Measurements from ENCODE around the gene SLC25A36. TPM values are rescaled to one million over a fixed set of nuclear protein-coding genes. Genes with fewer than 3 reads are reported as not detected.

Gene SLC25A36
- total RNA-seq, 6 experiments from 2014 or later = 30.3 to 32.4 (median 30.9) TPM

GRCh38 chr3:140903196-140903595, 38.4 kb upstream of the SLC25A36 start:
- no peak for TF ChIP-seq CTCF (IDR thresholded peaks at IDR 0.05)
- Mint-ChIP-seq H3K27me3 (ENCODE audit: insufficient read depth) (peaks cover 6% of the 10 kb centered on the region; the same call in 1 of the 2 replicates), H3K9me3 (no peaks in the 10 kb centered on the region), H3K27ac (no peak overlapping the region), H3K36me3 (ENCODE audit: low read depth) (no peaks in the 10 kb centered on the region), H3K4me3 (no peak overlapping the region), H3K4me1 (ENCODE audit: low read depth) (peaks cover 7% of the 10 kb centered on the region)
- DNase-seq = no peak

- TF ChIP-seq CTCF (IDR thresholded peaks at IDR 0.05) = no peak
- peaks cover 6% of the 10 kb centered on the region; the same call in 1 of the 2 replicates for H3K27me3 Mint-ChIP-seq (ENCODE audit: insufficient read depth)
- no peaks in the 10 kb centered on the region for H3K9me3 Mint-ChIP-seq
- no peak overlapping the region for H3K27ac Mint-ChIP-seq
- no peaks in the 10 kb centered on the region for H3K4me1 Mint-ChIP-seq (ENCODE audit: low read depth)
- DNase-seq = no peak
- no peak overlapping the region for H3K4me3 Mint-ChIP-seq
- no peaks in the 10 kb centered on the region for H3K36me3 Mint-ChIP-seq (ENCODE audit: low read depth)
These were observed 37.1 kb upstream of the SLC25A36 start for GRCh38 chr3:140904521-140904920.

DNA sequence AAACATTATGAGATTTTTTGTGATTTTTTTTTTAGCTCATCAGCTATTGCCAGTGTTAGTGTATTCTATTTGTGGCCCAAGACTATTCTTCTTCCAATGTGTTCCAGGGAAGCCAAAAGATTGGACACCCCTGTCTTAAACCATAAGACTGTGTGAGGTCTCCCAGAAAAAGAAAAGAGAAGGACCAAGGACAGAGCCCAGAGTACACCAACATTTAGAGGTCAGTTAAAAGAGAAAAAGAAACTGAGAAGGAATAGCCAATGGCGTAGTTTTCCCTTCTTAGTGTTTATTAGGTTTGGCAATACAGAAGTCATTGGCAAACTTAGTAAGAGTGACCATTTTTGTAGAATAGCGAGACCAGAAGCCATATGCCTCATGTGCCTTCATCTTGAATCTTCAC, 36.1 kb upstream of the SLC25A36 start:
- DNase-seq = no peak
- Mint-ChIP-seq H3K4me3 (no peak overlapping the region), H3K9me3 (no peaks in the 10 kb centered on the region), H3K36me3 (ENCODE audit: low read depth) (no peaks in the 10 kb centered on the region), H3K27me3 (ENCODE audit: insufficient read depth) (peaks cover 4% of the 10 kb centered on the region; the same call in 1 of the 2 replicates), H3K4me1 (ENCODE audit: low read depth) (no peaks in the 10 kb centered on the region), H3K27ac (no peak overlapping the region)
- TF ChIP-seq CTCF (IDR thresholded peaks at IDR 0.05) = no peak

DNA sequence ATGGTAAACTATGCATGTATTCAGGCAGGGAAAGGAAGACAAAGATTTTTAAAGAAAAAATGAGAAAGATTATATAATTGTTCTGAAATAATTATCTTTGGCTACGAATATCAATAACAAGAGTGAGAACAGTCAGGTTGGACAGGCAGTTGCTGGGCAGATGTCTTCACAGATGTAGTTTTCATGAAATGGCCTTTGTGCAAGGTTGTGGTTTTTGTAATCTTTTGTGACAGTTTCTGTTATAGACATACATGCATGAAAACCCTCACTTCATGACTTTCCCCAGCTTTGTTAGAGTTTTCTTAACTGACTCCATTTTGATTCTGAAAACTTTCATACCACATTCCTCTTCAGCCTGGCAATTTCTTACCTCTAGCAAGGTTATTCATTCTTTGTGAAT, 34.9 kb upstream of the SLC25A36 start:
- Mint-ChIP-seq H3K27ac (no peak overlapping the region), H3K4me1 (ENCODE audit: low read depth) (no peaks in the 10 kb centered on the region), H3K36me3 (ENCODE audit: low read depth) (no peaks in the 10 kb centered on the region), H3K27me3 (ENCODE audit: insufficient read depth) (no peaks in the 10 kb centered on the region), H3K9me3 (no peaks in the 10 kb centered on the region), H3K4me3 (no peak overlapping the region)
- no peak for TF ChIP-seq CTCF (IDR thresholded peaks at IDR 0.05)
- DNase-seq = no peak

- Mint-ChIP-seq H3K4me3 (peak overlapping the region; percentile 58; the same call in 1 of the 2 replicates), H3K4me1 (ENCODE audit: low read depth) (no peaks in the 10 kb centered on the region), H3K9me3 (no peaks in the 10 kb centered on the region), H3K27me3 (ENCODE audit: insufficient read depth) (no peaks in the 10 kb centered on the region; the same call in 1 of the 2 replicates), H3K36me3 (ENCODE audit: low read depth) (no peaks in the 10 kb centered on the region), H3K27ac (no peak overlapping the region)
- TF ChIP-seq CTCF (IDR thresholded peaks at IDR 0.05) = no peak
- no peak for DNase-seq
These were observed 30.8 kb upstream of the SLC25A36 start for GRCh38 chr3:140910860-140911259.

GRCh38 chr3:140911822-140912221, 29.8 kb upstream of the SLC25A36 start:
- no peak for TF ChIP-seq CTCF (IDR thresholded peaks at IDR 0.05)
- H3K4me1 Mint-ChIP-seq (ENCODE audit: low read depth) = no peaks in the 10 kb centered on the region
- no peak overlapping the region for H3K4me3 Mint-ChIP-seq
- no peak for DNase-seq
- H3K27ac Mint-ChIP-seq = no peak overlapping the region
- H3K27me3 Mint-ChIP-seq (ENCODE audit: insufficient read depth) = peaks cover 2% of the 10 kb centered on the region; the same call in 1 of the 2 replicates
- no peaks in the 10 kb centered on the region for H3K9me3 Mint-ChIP-seq
- no peaks in the 10 kb centered on the region for H3K36me3 Mint-ChIP-seq (ENCODE audit: low read depth)

All from HFFc6 (cell line).